Neural progenitor cell (in vitro differentiated cells): ENCODE results near the gene TOR4A. TPM values are rescaled to one million over a fixed set of nuclear protein-coding genes. Genes with fewer than 3 reads are reported as not detected.

ENCODE experiments used
- DNase-seq: peaks from one replicate; pipeline ENCODE4 v3.0.0-alpha.2; 2016; ENCODE audit warnings: low spot score
- H2AFZ ChIP-seq: fragments of 200-600 bp; sonication (generic); replicated peaks from 2 replicates; pipeline ENCODE4 v1.6.1; 2016; ENCODE audit warnings: antibody characterized with exemption
- H3F3A ChIP-seq: fragments of 200-600 bp; sonication (generic); 2 replicates; pipeline ENCODE4 v1.6.1; 2016; ENCODE audit warnings: antibody characterized with exemption, low read depth
- H3K27ac ChIP-seq: fragments of 200-600 bp; sonication (generic); 2 replicates; pipeline ENCODE4 v1.5.1; 2016; ENCODE audit warnings: mild to moderate bottlenecking
- H3K27me3 ChIP-seq: fragments of 200-600 bp; sonication (generic); 2 replicates; pipeline ENCODE4 v1.6.1; 2016; ENCODE audit warnings: mild to moderate bottlenecking, moderate library complexity
- H3K36me3 ChIP-seq: fragments of 200-600 bp; sonication (generic); 2 replicates; pipeline ENCODE4 v1.5.1; 2016
- H3K4me1 ChIP-seq: fragments of 200-600 bp; sonication (generic); 2 replicates; pipeline ENCODE4 v1.6.1; 2016; ENCODE audit warnings: mixed run types
- H3K4me2 ChIP-seq: fragments of 200-600 bp; sonication (generic); 2 replicates; pipeline ENCODE4 v1.6.1; 2016
- H3K4me3 ChIP-seq: fragments of 200-600 bp; sonication (generic); 2 replicates; pipeline ENCODE4 v1.5.1; 2016
- H3K79me2 ChIP-seq: fragments of 200-600 bp; sonication (generic); 2 replicates; pipeline ENCODE4 v1.6.1; 2016; ENCODE audit warnings: low read depth
- H3K9ac ChIP-seq: fragments of 200-600 bp; sonication (generic); 2 replicates; pipeline ENCODE4 v1.6.1; 2016
- H3K9me3 ChIP-seq: fragments of 200-600 bp; sonication (generic); 2 replicates; pipeline ENCODE4 v1.5.1; 2016; ENCODE audit warnings: low read depth
- H4K20me1 ChIP-seq: fragments of 200-600 bp; sonication (generic); 2 replicates; pipeline ENCODE4 v1.6.1; 2016; ENCODE audit warnings: low read depth
- H3K27ac Mint-ChIP-seq: 3 replicates; pipeline ENCODE4 v1.8.0; 2021; ENCODE audit warnings: mixed read lengths
- H3K27me3 Mint-ChIP-seq: 2 replicates; pipeline ENCODE4 v1.8.0; 2022; ENCODE audit warnings: low read depth, mild to moderate bottlenecking, inconsistent platforms, moderate library complexity, mixed read lengths; ENCODE audit not compliant: insufficient read depth
- H3K36me3 Mint-ChIP-seq: 3 replicates; pipeline ENCODE4 v1.8.0; 2021; ENCODE audit warnings: mixed read lengths
- H3K4me1 Mint-ChIP-seq: 3 replicates; pipeline ENCODE4 v1.8.0; 2021; ENCODE audit warnings: mixed read lengths
- H3K4me3 Mint-ChIP-seq: 3 replicates; pipeline ENCODE4 v1.8.0; 2021; ENCODE audit warnings: mild to moderate bottlenecking, moderate library complexity, mixed read lengths
- H3K9me3 Mint-ChIP-seq: 3 replicates; pipeline ENCODE4 v1.8.0; 2020; ENCODE audit warnings: mixed read lengths
- CTCF ChIP-seq: fragments of 200-600 bp; sonication (generic); IDR thresholded peaks from 2 replicates; pipeline ENCODE4 v1.5.1; 2017; ENCODE audit warnings: antibody characterized with exemption, mild to moderate bottlenecking
- EZH2 ChIP-seq: fragments of 200-600 bp; sonication (generic); IDR thresholded peaks from 2 replicates; pipeline ENCODE4 v1.6.1; 2017; ENCODE audit warnings: antibody characterized with exemption, mild to moderate bottlenecking, moderate library complexity
- EZH2phosphoT487 ChIP-seq: fragments of 200-600 bp; sonication (generic); IDR thresholded peaks from 2 replicates; pipeline ENCODE4 v1.6.1; 2017; ENCODE audit warnings: antibody characterized with exemption
- total RNA-seq: library from RNA; depleted of rRNA; stranded (reverse); fragments of >200 nt; gene quantifications from 2 replicates; pipeline ENCODE4 v1.2.3, GENCODE V29; 2015; ENCODE audit warnings: low replicate concordance

TOR4A gene
- total RNA-seq, 1 donor from 2014 or later: 0.39 TPM

GRCh38 chr9:137279741-137280473, 2.4 kb downstream of the TOR4A start:
- Mint-ChIP-seq H3K4me3 (peak overlapping the region; percentile 41), H3K9me3 (peaks cover 3% of the 10 kb centered on the region)
- H3K4me2 ChIP-seq: peak overlapping the region; percentile 79

GRCh38 chr9:137280474-137281344, 3.2 kb downstream of the TOR4A start:
- Histone ChIP-seq H3K9ac (no peak overlapping the region), H3K9me3 (no peaks in the 10 kb centered on the region), H3K4me3 (peak overlapping the region; percentile 54), H2AFZ (peak overlapping the region; percentile 71), H3K79me2 (no peaks in the 10 kb centered on the region), H3K36me3 (no peaks in the 10 kb centered on the region), H3K27me3 (peaks cover 63% of the 10 kb centered on the region), H3K4me1 (peaks cover 24% of the 10 kb centered on the region), H3K27ac (no peak overlapping the region), H3F3A (peaks cover 25% of the 10 kb centered on the region), H4K20me1 (no peaks in the 10 kb centered on the region), H3K4me2 (peak overlapping the region; percentile 79)
- DNase-seq: peak; percentile 82
- peaks cover 16% of the 10 kb centered on the region for H3K4me1 Mint-ChIP-seq
- H3K27ac Mint-ChIP-seq: no peak overlapping the region
- peaks cover 7% of the 10 kb centered on the region for H3K9me3 Mint-ChIP-seq
- TF ChIP-seq CTCF (peak; percentile 58), EZH2phosphoT487 (peak; percentile 65), EZH2 (no peak)
- H3K4me3 Mint-ChIP-seq: peak overlapping the region; percentile 67
- no peaks in the 10 kb centered on the region for H3K36me3 Mint-ChIP-seq
- peaks cover 11% of the 10 kb centered on the region for H3K27me3 Mint-ChIP-seq

More at GRCh38 chr9:137279741-137280473, 2.4 kb downstream of the TOR4A start:
- peaks cover 25% of the 10 kb centered on the region for H3F3A ChIP-seq
- Mint-ChIP-seq H3K27ac (no peak overlapping the region), H3K27me3 (peaks cover 14% of the 10 kb centered on the region), H3K4me1 (peaks cover 18% of the 10 kb centered on the region), H3K36me3 (no peaks in the 10 kb centered on the region)
- DNase-seq: no peak
- no peak overlapping the region for H3K9ac ChIP-seq
- no peak overlapping the region for H3K27ac ChIP-seq
- no peak for TF ChIP-seq CTCF
- H4K20me1 ChIP-seq: no peaks in the 10 kb centered on the region
- H3K4me1 ChIP-seq: peaks cover 24% of the 10 kb centered on the region
- peaks cover 62% of the 10 kb centered on the region for H3K27me3 ChIP-seq
- no peaks in the 10 kb centered on the region for H3K36me3 ChIP-seq
- H3K79me2 ChIP-seq: no peaks in the 10 kb centered on the region
- H3K4me3 ChIP-seq: no peak overlapping the region
- H2AFZ ChIP-seq: no peak overlapping the region
- H3K9me3 ChIP-seq: no peaks in the 10 kb centered on the region

GRCh38 chr9:137281345-137282116, 4.0 kb downstream of the TOR4A start:
- Histone ChIP-seq H4K20me1 (no peaks in the 10 kb centered on the region), H3K9ac (no peak overlapping the region), H3K9me3 (no peaks in the 10 kb centered on the region), H3K4me2 (peak overlapping the region; percentile 79), H3K79me2 (no peaks in the 10 kb centered on the region), H3K27me3 (peaks cover 68% of the 10 kb centered on the region), H3K4me1 (peaks cover 20% of the 10 kb centered on the region), H2AFZ (peak overlapping the region; percentile 71), H3F3A (peaks cover 20% of the 10 kb centered on the region), H3K27ac (no peak overlapping the region), H3K36me3 (no peaks in the 10 kb centered on the region), H3K4me3 (peak overlapping the region; percentile 54)
- DNase-seq: peak; percentile 64
- H3K4me1 Mint-ChIP-seq: peaks cover 13% of the 10 kb centered on the region
- H3K9me3 Mint-ChIP-seq: peaks cover 7% of the 10 kb centered on the region
- H3K27me3 Mint-ChIP-seq: peaks cover 9% of the 10 kb centered on the region
- H3K36me3 Mint-ChIP-seq: no peaks in the 10 kb centered on the region
- H3K27ac Mint-ChIP-seq: no peak overlapping the region
- TF ChIP-seq EZH2phosphoT487: peak; percentile 53
- no peak for TF ChIP-seq EZH2
- H3K4me3 Mint-ChIP-seq: peak overlapping the region; percentile 33
